Brain microvascular endothelial cell (primary cell): ENCODE measurements around the gene KDM1B.

Source experiments
- DNase-seq: peaks from one replicate; pipeline ENCODE4 v3.0.0-alpha.2; 2020
- H3K27ac ChIP-seq: fragments of 250-450 bp; sonication (Bioruptor Pico); 2 replicates; pipeline ENCODE4 v1.5.1; 2020; ENCODE audit warnings: mild to moderate bottlenecking, moderate library complexity
- H3K27me3 ChIP-seq: fragments of 250-450 bp; sonication (Bioruptor Pico); replicated peaks from 2 replicates; pipeline ENCODE4 v1.5.1; 2020; ENCODE audit warnings: mild to moderate bottlenecking
- H3K36me3 ChIP-seq: fragments of 250-450 bp; sonication (Bioruptor Pico); replicated peaks from 2 replicates; pipeline ENCODE4 v1.5.1; 2020; ENCODE audit warnings: mild to moderate bottlenecking
- H3K4me3 ChIP-seq: 2 replicates; pipeline ENCODE4 v1.5.1; 2011; ENCODE audit warnings: low read depth, mild to moderate bottlenecking, control low read depth, low read length, moderate library complexity
- CTCF ChIP-seq: IDR thresholded peaks from 2 replicates; pipeline ENCODE4 v1.5.1; 2011; ENCODE audit warnings: low read depth, mild to moderate bottlenecking, moderate library complexity, low read length, control low read depth, inconsistent platforms; ENCODE audit errors: missing control alignments
- in situ Hi-C: cut with HindIII; loops from 2 replicates; pipeline ENCODE4 v1.10.0; 2017; ENCODE audit warnings: low sequenced_read_pairs, low pct_ligation_motif_present

The KDM1B gene

GRCh38 chr6:18135171-18135570, 20.1 kb upstream of the KDM1B start:
- in situ Hi-C loops = no loop called here
- Histone ChIP-seq H3K27me3 (no peaks in the 10 kb centered on the region), H3K27ac (no peak overlapping the region), H3K4me3 (no peak overlapping the region), H3K36me3 (peaks cover 3% of the 10 kb centered on the region)
- DNase-seq = no peak
- TF ChIP-seq CTCF = no peak

GRCh38 chr6:18136260-18136659, 19.0 kb upstream of the KDM1B start:
- no peak for TF ChIP-seq CTCF
- Histone ChIP-seq H3K27me3 (no peaks in the 10 kb centered on the region), H3K27ac (no peak overlapping the region), H3K36me3 (peaks cover 3% of the 10 kb centered on the region), H3K4me3 (no peak overlapping the region)
- in situ Hi-C loops = no loop called here
- DNase-seq = no peak

DNA sequence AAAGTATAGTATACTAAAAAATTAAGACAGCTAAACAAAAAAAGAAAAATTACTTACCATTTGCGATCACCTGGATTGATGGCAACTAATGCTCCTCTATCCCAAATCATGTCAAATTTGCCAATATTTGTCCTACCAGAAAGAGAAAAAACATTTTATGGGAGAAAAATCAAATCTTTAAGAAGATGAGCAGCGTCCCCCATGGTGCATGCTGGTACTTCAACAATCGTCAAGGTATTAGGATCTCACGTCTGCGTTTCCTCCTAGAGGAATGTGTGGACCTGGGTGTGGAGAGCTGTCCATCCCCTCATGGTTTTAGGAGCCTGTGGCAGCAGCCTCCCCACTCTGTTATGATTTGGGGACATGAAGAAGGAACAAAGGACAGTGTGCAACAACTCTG, 16.3 kb upstream of the KDM1B start:
- DNase-seq = no peak
- no peak overlapping the region for H3K4me3 ChIP-seq
- no peaks in the 10 kb centered on the region for H3K27me3 ChIP-seq
- peaks cover 3% of the 10 kb centered on the region for H3K36me3 ChIP-seq
- H3K27ac ChIP-seq = no peak overlapping the region
- no peak for TF ChIP-seq CTCF
- in situ Hi-C loops = no loop called here

- H3K36me3 ChIP-seq = peaks cover 3% of the 10 kb centered on the region
- no peak for DNase-seq
- in situ Hi-C loops = no loop called here
- H3K27me3 ChIP-seq = no peaks in the 10 kb centered on the region
- no peak overlapping the region for H3K4me3 ChIP-seq
- no peak overlapping the region for H3K27ac ChIP-seq
- TF ChIP-seq CTCF = no peak
Observed at GRCh38 chr6:18139935-18140621, 15.1 kb upstream of the KDM1B start.

GRCh38 chr6:18141805-18142590, 13.2 kb upstream of the KDM1B start:
- in situ Hi-C loops = no loop called here
- Histone ChIP-seq H3K4me3 (no peak overlapping the region), H3K36me3 (no peaks in the 10 kb centered on the region), H3K27me3 (no peaks in the 10 kb centered on the region), H3K27ac (no peak overlapping the region)
- no peak for DNase-seq
- no peak for TF ChIP-seq CTCF
